Osteoblast (primary cell): ENCODE data around the gene SPPL2A. TPM values are rescaled to one million over a fixed set of nuclear protein-coding genes. Genes with fewer than 3 reads are reported as not detected.

Experiments
- DNase-seq: peaks from one replicate; pipeline ENCODE4 v3.0.0; 2011; ENCODE audit warnings: low spot score, mixed read lengths; ENCODE audit not compliant: insufficient read length; ENCODE audit errors: missing footprints
- H2AFZ ChIP-seq: 2 replicates; pipeline ENCODE4 v1.6.0; 2011; ENCODE audit warnings: mild to moderate bottlenecking, low read length
- H3K27ac ChIP-seq: 2 replicates; pipeline ENCODE4 v1.5.1; 2011; ENCODE audit warnings: mild to moderate bottlenecking, low read depth, low read length, moderate library complexity
- H3K27me3 ChIP-seq: 2 replicates; pipeline ENCODE4 v1.6.0; 2012; ENCODE audit warnings: mild to moderate bottlenecking, control low read depth, inconsistent platforms, low read length, moderate library complexity; ENCODE audit not compliant: insufficient read depth
- H3K36me3 ChIP-seq: 2 replicates; pipeline ENCODE4 v1.5.1; 2011; ENCODE audit warnings: mild to moderate bottlenecking, low read length, control low read depth, moderate library complexity; ENCODE audit not compliant: insufficient read depth
- H3K4me1 ChIP-seq: 2 replicates; pipeline ENCODE4 v1.5.1; 2011; ENCODE audit warnings: mild to moderate bottlenecking, low read length, control low read depth, moderate library complexity; ENCODE audit not compliant: insufficient read depth
- H3K4me2 ChIP-seq: 2 replicates; pipeline ENCODE4 v1.6.0; 2011; ENCODE audit warnings: mild to moderate bottlenecking, low read length; ENCODE audit not compliant: insufficient read depth
- H3K4me3 ChIP-seq: fragments of 200-600 bp; sonication (generic); 3 replicates; pipeline ENCODE4 v1.5.1; 2012; ENCODE audit warnings: mild to moderate bottlenecking, low read length, inconsistent platforms; ENCODE audit not compliant: insufficient read depth
- H3K79me2 ChIP-seq: 2 replicates; pipeline ENCODE4 v1.6.0; 2012; ENCODE audit warnings: mild to moderate bottlenecking, low read length, control low read depth, inconsistent platforms; ENCODE audit not compliant: insufficient read depth
- H3K9me3 ChIP-seq: 2 replicates; pipeline ENCODE4 v1.5.1; 2011; ENCODE audit warnings: low read depth, low read length, control low read depth
- H4K20me1 ChIP-seq: 2 replicates; pipeline ENCODE4 v1.6.0; 2012; ENCODE audit warnings: mild to moderate bottlenecking, low read length, control low read depth; ENCODE audit not compliant: insufficient read depth
- total RNA-seq: library from RNA; depleted of rRNA; stranded (reverse); fragments of >200 nt; gene quantifications from 2 replicates; pipeline ENCODE4 v1.2.3, GENCODE V29; 2012
- TF ChIP-seq, protein P1 (sequence below): IDR thresholded peaks from 2 replicates; pipeline ENCODE4 v1.5.1; 2011; ENCODE audit warnings: mild to moderate bottlenecking, low read depth, low read length, moderate library complexity; ENCODE audit errors: extremely low read depth

SPPL2A gene
- total RNA-seq, 1 donor = 87.6 TPM

DNA sequence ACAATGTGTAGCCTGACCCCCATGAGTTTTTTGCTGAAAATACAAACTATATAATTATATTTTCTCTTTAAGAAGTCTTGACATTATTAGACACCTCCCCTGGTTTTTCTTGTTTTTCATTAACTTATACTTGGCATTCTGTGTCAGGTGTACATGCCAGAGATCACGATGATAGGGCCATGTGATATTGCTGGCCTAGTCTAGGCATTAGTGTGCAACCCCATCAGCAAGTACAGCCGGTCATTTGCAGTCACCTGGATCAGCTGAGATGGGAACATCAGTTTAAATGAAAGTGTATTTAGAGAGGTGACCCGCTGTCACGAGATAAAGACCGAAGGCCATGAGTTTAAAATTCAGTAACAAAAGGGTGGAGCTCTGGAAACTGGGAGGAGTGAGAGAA is 12.6 kb upstream of the SPPL2A start:
- no peaks in the 10 kb centered on the region for H3K79me2 ChIP-seq
- no peaks in the 10 kb centered on the region for H4K20me1 ChIP-seq
- no peaks in the 10 kb centered on the region for H3K4me1 ChIP-seq
- no peak overlapping the region for H2AFZ ChIP-seq
- no peak overlapping the region for H3K27ac ChIP-seq
- no peak for DNase-seq
- no peaks in the 10 kb centered on the region for H3K27me3 ChIP-seq
- H3K4me3 ChIP-seq = no peak overlapping the region
- TF ChIP-seq, protein P1, sequence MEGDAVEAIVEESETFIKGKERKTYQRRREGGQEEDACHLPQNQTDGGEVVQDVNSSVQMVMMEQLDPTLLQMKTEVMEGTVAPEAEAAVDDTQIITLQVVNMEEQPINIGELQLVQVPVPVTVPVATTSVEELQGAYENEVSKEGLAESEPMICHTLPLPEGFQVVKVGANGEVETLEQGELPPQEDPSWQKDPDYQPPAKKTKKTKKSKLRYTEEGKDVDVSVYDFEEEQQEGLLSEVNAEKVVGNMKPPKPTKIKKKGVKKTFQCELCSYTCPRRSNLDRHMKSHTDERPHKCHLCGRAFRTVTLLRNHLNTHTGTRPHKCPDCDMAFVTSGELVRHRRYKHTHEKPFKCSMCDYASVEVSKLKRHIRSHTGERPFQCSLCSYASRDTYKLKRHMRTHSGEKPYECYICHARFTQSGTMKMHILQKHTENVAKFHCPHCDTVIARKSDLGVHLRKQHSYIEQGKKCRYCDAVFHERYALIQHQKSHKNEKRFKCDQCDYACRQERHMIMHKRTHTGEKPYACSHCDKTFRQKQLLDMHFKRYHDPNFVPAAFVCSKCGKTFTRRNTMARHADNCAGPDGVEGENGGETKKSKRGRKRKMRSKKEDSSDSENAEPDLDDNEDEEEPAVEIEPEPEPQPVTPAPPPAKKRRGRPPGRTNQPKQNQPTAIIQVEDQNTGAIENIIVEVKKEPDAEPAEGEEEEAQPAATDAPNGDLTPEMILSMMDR = no peak
- no peak overlapping the region for H3K4me2 ChIP-seq
- no peaks in the 10 kb centered on the region for H3K36me3 ChIP-seq
- no peaks in the 10 kb centered on the region for H3K9me3 ChIP-seq

DNA sequence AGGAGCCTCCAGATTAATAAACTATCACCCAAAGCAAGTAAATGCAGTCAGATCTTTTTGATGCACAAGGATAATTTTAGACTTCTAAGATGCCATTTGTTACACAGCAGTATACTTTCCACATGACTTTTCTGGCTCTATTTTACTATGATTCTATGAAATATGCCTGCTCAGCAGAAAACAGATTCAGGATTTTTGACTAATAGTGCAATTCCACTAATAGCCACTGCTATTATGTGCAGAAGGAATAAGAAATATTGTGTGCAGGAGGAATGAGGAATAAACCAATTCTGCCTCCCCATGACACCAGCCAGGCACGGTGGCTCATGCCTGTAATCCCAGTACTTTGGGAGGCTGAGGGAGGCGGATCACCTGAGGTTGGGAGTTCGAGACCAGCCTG is 11.5 kb upstream of the SPPL2A start:
- no peaks in the 10 kb centered on the region for H3K9me3 ChIP-seq
- no peaks in the 10 kb centered on the region for H3K36me3 ChIP-seq
- no peak overlapping the region for H3K4me3 ChIP-seq
- TF ChIP-seq, protein P1 = no peak
- no peak overlapping the region for H2AFZ ChIP-seq
- DNase-seq = no peak
- H3K27ac ChIP-seq = no peak overlapping the region
- no peaks in the 10 kb centered on the region for H3K79me2 ChIP-seq
- H3K27me3 ChIP-seq = no peaks in the 10 kb centered on the region
- H3K4me2 ChIP-seq = no peak overlapping the region
- no peaks in the 10 kb centered on the region for H4K20me1 ChIP-seq
- H3K4me1 ChIP-seq = no peaks in the 10 kb centered on the region

DNA sequence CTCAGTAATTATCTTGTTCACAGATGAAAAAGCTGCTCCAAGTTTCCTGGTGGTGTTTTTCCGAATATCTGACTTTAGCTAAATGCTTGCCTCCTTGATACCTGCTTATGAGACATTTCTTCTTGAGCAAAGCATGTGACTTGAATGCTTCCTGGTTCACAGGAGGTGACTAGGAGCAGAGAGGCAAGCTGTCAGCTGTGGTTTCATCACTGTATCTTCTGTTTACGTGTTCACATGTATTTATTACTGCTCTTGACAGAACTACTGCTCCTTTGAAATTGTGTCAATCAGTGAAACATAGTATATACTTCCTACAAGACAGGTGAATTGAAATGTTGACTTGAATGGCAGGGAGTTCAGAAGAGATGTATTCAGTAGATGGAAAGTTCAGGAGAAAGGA is 8.9 kb upstream of the SPPL2A start:
- Histone ChIP-seq H3K4me1 (no peaks in the 10 kb centered on the region), H2AFZ (no peak overlapping the region), H4K20me1 (no peaks in the 10 kb centered on the region), H3K4me2 (no peak overlapping the region), H3K36me3 (no peaks in the 10 kb centered on the region), H3K27me3 (no peaks in the 10 kb centered on the region), H3K27ac (no peak overlapping the region), H3K79me2 (no peaks in the 10 kb centered on the region), H3K9me3 (no peaks in the 10 kb centered on the region), H3K4me3 (no peak overlapping the region)
- TF ChIP-seq, protein P1 = no peak
- DNase-seq = peak; percentile 31

DNA sequence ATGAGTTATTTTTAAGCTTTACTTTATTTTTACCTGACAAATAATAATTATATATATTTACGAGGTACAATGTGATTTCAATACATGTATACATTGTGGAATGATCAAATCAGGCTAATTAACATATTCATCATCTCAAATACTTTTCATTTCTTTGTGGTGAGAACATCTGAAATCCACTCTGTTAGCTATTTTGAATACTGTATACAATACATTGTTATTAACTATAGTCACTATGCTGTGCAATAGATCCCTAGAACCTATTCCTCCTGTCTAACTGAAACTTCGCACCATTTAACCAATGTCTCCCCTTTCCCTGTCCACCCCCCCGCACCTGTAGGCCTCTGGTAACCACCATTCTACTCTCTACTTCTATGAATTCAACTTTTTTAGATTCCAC is 7.9 kb upstream of the SPPL2A start:
- no peaks in the 10 kb centered on the region for H3K36me3 ChIP-seq
- no peaks in the 10 kb centered on the region for H3K79me2 ChIP-seq
- no peak overlapping the region for H2AFZ ChIP-seq
- no peak overlapping the region for H3K27ac ChIP-seq
- no peaks in the 10 kb centered on the region for H4K20me1 ChIP-seq
- H3K9me3 ChIP-seq = no peaks in the 10 kb centered on the region
- no peak overlapping the region for H3K4me2 ChIP-seq
- H3K4me1 ChIP-seq = no peaks in the 10 kb centered on the region
- TF ChIP-seq, protein P1 = no peak
- no peaks in the 10 kb centered on the region for H3K27me3 ChIP-seq
- H3K4me3 ChIP-seq = no peak overlapping the region
- peak; percentile 18 for DNase-seq
